Smooth muscle cell (in vitro differentiated cells): Measurements from ENCODE around the gene TRIM24. TPM values are rescaled to one million over a fixed set of nuclear protein-coding genes. Genes with fewer than 3 reads are reported as not detected.

Source experiments
- DNase-seq: peaks from one replicate; lab custom pipeline; 2025; ENCODE audit not compliant: unreplicated experiment; lab: John Stamatoyannopoulos, UW
- H2AFZ ChIP-seq: fragments of 200-600 bp; sonication (generic); 2 replicates; pipeline ENCODE4 v1.6.0; 2016; ENCODE audit warnings: antibody characterized with exemption, low read depth, mild to moderate bottlenecking
- H3F3A ChIP-seq: fragments of 200-600 bp; sonication (generic); 2 replicates; pipeline ENCODE4 v1.6.0; 2017; ENCODE audit warnings: antibody characterized with exemption, low read depth
- H3K27ac ChIP-seq: fragments of 200-600 bp; sonication (generic); 2 replicates; pipeline ENCODE4 v1.5.1; 2016; ENCODE audit warnings: low read depth, mild to moderate bottlenecking
- H3K27me3 ChIP-seq: fragments of 200-600 bp; sonication (generic); 2 replicates; pipeline ENCODE4 v1.6.1; 2016; ENCODE audit warnings: low read depth, mild to moderate bottlenecking
- H3K36me3 ChIP-seq: fragments of 200-600 bp; sonication (generic); 2 replicates; pipeline ENCODE4 v1.5.1; 2016; ENCODE audit warnings: low read depth
- H3K4me1 ChIP-seq: fragments of 200-600 bp; sonication (generic); 2 replicates; pipeline ENCODE4 v1.5.1; 2016; ENCODE audit warnings: low read depth
- H3K4me2 ChIP-seq: fragments of 200-600 bp; sonication (generic); 2 replicates; pipeline ENCODE4 v1.6.0; 2016; ENCODE audit warnings: mild to moderate bottlenecking
- H3K4me3 ChIP-seq: fragments of 200-600 bp; sonication (generic); 2 replicates; pipeline ENCODE4 v1.5.1; 2016; ENCODE audit warnings: mild to moderate bottlenecking
- H3K79me2 ChIP-seq: fragments of 200-600 bp; sonication (generic); 2 replicates; pipeline ENCODE4 v1.6.0; 2016; ENCODE audit warnings: low read depth, mild to moderate bottlenecking
- H3K9ac ChIP-seq: fragments of 200-600 bp; sonication (generic); 2 replicates; pipeline ENCODE4 v1.6.0; 2016; ENCODE audit warnings: low read depth
- H3K9me3 ChIP-seq: fragments of 200-600 bp; sonication (generic); replicated peaks from 2 replicates; pipeline ENCODE4 v1.5.1; 2016; ENCODE audit warnings: low read depth
- H4K20me1 ChIP-seq: fragments of 200-600 bp; sonication (generic); 2 replicates; pipeline ENCODE4 v1.6.0; 2016; ENCODE audit warnings: low read depth
- WGBS: methylation state at CpG from one replicate; pipeline ENCODE4 v1.1.7; 2016; ENCODE audit warnings: low lambda C conversion rate; 5-methylcytosine and 5-hydroxymethylcytosine counted together
- polyA plus RNA-seq: library from polyadenylated mRNA; unstranded; fragments of >200 nt; fragmentation: Nextera tagmentation; extraction: Ambion mirVana; gene quantifications from 2 replicates; pipeline ENCODE4 v1.2.1, GENCODE V29; 2016
- total RNA-seq: library from RNA; depleted of rRNA; stranded (reverse); fragments of >200 nt; gene quantifications from 2 replicates; pipeline ENCODE4 v1.2.3, GENCODE V29; 2014
- TF ChIP-seq, protein P1 (sequence below): fragments of 200-600 bp; sonication (generic); IDR thresholded peaks from 2 replicates; pipeline ENCODE4 v1.5.1; 2017; ENCODE audit warnings: borderline replicate concordance, mild to moderate bottlenecking, antibody characterized with exemption; ENCODE audit not compliant: insufficient read depth, poor library complexity, severe bottlenecking

The TRIM24 gene
- total and polyA plus RNA-seq, 2 experiments from 2014 or later = 24.9 to 60.7 TPM

DNA sequence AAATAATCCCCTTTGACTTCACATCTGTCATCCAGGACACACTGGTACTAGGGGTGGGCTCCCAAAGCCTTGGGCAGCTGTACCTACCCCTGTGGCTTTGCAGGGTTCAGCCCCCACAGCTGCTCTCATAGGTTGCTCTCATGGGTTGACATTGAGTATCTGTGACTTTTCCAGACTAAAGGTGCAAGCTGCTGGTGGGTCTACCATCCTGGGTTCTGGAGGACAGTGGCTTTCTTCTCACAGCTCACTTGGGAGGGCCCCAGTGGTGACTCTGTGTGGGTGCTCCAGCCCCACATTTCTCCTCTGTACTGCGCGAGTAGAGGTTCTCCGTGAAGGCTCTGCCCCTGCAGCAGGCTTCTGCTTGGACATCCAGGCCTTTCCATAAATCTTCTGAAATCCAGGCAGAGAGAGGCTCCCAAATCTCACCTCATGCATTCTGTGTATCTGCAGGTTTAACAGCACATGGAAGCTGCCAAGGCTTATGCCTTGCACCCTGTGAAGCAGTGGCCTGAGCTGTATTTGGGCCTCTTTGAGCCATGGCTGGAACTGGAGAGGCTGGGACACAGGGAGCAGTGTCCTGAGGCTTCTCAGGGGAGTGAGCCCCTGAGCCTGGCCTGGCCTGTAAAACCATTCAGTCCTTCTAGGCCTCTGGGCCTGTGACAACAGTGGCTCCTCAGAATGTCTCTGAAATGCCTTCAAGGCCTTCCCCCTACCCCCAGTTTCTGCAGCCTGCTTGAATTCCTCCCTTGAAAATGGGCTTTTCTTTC is 52.2 kb downstream of the TRIM24 start:
- H3K27me3 ChIP-seq = no peaks in the 10 kb centered on the region
- no peak for DNase-seq
- no peak overlapping the region for H3K4me2 ChIP-seq
- no peaks in the 10 kb centered on the region for H3K4me1 ChIP-seq
- H3K27ac ChIP-seq = no peak overlapping the region
- no peaks in the 10 kb centered on the region for H3F3A ChIP-seq
- peaks cover 5% of the 10 kb centered on the region for H3K36me3 ChIP-seq
- TF ChIP-seq, protein P1, sequence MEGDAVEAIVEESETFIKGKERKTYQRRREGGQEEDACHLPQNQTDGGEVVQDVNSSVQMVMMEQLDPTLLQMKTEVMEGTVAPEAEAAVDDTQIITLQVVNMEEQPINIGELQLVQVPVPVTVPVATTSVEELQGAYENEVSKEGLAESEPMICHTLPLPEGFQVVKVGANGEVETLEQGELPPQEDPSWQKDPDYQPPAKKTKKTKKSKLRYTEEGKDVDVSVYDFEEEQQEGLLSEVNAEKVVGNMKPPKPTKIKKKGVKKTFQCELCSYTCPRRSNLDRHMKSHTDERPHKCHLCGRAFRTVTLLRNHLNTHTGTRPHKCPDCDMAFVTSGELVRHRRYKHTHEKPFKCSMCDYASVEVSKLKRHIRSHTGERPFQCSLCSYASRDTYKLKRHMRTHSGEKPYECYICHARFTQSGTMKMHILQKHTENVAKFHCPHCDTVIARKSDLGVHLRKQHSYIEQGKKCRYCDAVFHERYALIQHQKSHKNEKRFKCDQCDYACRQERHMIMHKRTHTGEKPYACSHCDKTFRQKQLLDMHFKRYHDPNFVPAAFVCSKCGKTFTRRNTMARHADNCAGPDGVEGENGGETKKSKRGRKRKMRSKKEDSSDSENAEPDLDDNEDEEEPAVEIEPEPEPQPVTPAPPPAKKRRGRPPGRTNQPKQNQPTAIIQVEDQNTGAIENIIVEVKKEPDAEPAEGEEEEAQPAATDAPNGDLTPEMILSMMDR = no peak
- no peak overlapping the region for H3K9ac ChIP-seq
- no peaks in the 10 kb centered on the region for H3K9me3 ChIP-seq
- peaks cover 21% of the 10 kb centered on the region for H4K20me1 ChIP-seq
- 100% methylated on average over 3 of the region's 3 CpGs for WGBS
- H2AFZ ChIP-seq = no peak overlapping the region
- H3K4me3 ChIP-seq = no peak overlapping the region
- peaks cover 91% of the 10 kb centered on the region for H3K79me2 ChIP-seq

- 95% methylated on average over 1 of the region's 1 CpG for WGBS
- no peak overlapping the region for H2AFZ ChIP-seq
- peaks cover 91% of the 10 kb centered on the region for H3K79me2 ChIP-seq
- peaks cover 17% of the 10 kb centered on the region for H4K20me1 ChIP-seq
- TF ChIP-seq, protein P1 = no peak
- no peak overlapping the region for H3K27ac ChIP-seq
- no peak overlapping the region for H3K4me2 ChIP-seq
- no peak overlapping the region for H3K9ac ChIP-seq
- no peaks in the 10 kb centered on the region for H3K4me1 ChIP-seq
- no peak for DNase-seq
- peaks cover 5% of the 10 kb centered on the region for H3K36me3 ChIP-seq
- H3F3A ChIP-seq = no peaks in the 10 kb centered on the region
- H3K9me3 ChIP-seq = no peaks in the 10 kb centered on the region
- H3K4me3 ChIP-seq = no peak overlapping the region
- no peaks in the 10 kb centered on the region for H3K27me3 ChIP-seq
These were observed 52.8 kb downstream of the TRIM24 start for GRCh38 chr7:138512885-138513284.

DNA sequence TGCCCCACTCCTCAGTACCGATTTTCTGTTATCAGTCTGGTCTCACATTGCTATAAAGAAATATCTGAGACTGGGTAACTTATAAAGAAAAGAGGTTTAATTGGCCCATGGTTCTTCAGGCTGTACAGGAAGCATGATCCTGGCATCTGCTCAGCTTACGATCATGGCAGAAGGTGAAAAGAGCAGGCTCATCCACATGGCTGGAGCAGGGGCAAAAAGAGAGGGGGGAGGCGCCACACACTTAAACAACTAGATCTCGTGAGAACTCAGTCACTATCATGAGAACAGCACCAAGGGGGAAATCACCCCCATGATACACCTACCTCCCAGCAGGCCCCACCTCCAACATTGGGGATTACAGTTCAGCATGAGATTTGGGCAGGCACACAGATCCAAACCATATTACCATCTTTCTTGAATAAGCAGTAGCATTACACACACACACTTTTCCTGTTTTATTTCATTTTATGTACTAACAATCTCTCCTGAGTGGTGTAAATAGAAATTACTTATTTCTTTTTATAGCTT is 53.3 kb downstream of the TRIM24 start:
- H3K79me2 ChIP-seq = peaks cover 91% of the 10 kb centered on the region
- H4K20me1 ChIP-seq = peaks cover 12% of the 10 kb centered on the region

More for the DNA sequence above, 53.3 kb downstream of the TRIM24 start:
- peaks cover 5% of the 10 kb centered on the region for H3K36me3 ChIP-seq
- no peak overlapping the region for H3K4me2 ChIP-seq
- WGBS = 97% methylated on average over 4 of the region's 4 CpGs
- no peak overlapping the region for H3K27ac ChIP-seq
- H3K27me3 ChIP-seq = no peaks in the 10 kb centered on the region
- no peak for DNase-seq
- TF ChIP-seq, protein P1 = no peak
- H2AFZ ChIP-seq = no peak overlapping the region
- H3K9me3 ChIP-seq = no peaks in the 10 kb centered on the region
- no peaks in the 10 kb centered on the region for H3F3A ChIP-seq
- H3K4me3 ChIP-seq = no peak overlapping the region
- H3K9ac ChIP-seq = no peak overlapping the region
- H3K4me1 ChIP-seq = no peaks in the 10 kb centered on the region
